HL-60 (cell line): ENCODE data around the gene BCO1.

Source experiments
- GABPA ChIP-seq: IDR thresholded peaks from 2 replicates; pipeline ENCODE4 v1.6.1; 2012; ENCODE audit warnings: low read depth
- POLR2AphosphoS5 ChIP-seq: IDR thresholded peaks from 2 replicates; pipeline ENCODE4 v1.6.1; 2012; ENCODE audit warnings: low read depth
- TF ChIP-seq, protein P1 (sequence below): IDR thresholded peaks from one replicate; pipeline ENCODE4 v1.5.1; 2011; ENCODE audit warnings: low read length, control low read depth, inconsistent platforms; ENCODE audit not compliant: insufficient read depth

- TF ChIP-seq, protein P1, sequence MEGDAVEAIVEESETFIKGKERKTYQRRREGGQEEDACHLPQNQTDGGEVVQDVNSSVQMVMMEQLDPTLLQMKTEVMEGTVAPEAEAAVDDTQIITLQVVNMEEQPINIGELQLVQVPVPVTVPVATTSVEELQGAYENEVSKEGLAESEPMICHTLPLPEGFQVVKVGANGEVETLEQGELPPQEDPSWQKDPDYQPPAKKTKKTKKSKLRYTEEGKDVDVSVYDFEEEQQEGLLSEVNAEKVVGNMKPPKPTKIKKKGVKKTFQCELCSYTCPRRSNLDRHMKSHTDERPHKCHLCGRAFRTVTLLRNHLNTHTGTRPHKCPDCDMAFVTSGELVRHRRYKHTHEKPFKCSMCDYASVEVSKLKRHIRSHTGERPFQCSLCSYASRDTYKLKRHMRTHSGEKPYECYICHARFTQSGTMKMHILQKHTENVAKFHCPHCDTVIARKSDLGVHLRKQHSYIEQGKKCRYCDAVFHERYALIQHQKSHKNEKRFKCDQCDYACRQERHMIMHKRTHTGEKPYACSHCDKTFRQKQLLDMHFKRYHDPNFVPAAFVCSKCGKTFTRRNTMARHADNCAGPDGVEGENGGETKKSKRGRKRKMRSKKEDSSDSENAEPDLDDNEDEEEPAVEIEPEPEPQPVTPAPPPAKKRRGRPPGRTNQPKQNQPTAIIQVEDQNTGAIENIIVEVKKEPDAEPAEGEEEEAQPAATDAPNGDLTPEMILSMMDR: no peak
- TF ChIP-seq POLR2AphosphoS5 (no peak), GABPA (no peak)
Measured at GRCh38 chr16:81327011-81327410, 88.5 kb downstream of the BCO1 start.
